HUDEP-2 (cell line): ENCODE measurements around the gene PDIA5.
"Not testable (repeated sequence)": the region's sequence is repeated elsewhere in the genome, so short reads cannot be mapped to it uniquely, and the experiment has no call there.

Source experiments
- DNase-seq, 76 experiments: peaks; one replicate each; lab custom pipeline; 2025; ENCODE audit not compliant: unreplicated experiment in 76 of 76; lab: John Stamatoyannopoulos, UW

The PDIA5 gene

DNA sequence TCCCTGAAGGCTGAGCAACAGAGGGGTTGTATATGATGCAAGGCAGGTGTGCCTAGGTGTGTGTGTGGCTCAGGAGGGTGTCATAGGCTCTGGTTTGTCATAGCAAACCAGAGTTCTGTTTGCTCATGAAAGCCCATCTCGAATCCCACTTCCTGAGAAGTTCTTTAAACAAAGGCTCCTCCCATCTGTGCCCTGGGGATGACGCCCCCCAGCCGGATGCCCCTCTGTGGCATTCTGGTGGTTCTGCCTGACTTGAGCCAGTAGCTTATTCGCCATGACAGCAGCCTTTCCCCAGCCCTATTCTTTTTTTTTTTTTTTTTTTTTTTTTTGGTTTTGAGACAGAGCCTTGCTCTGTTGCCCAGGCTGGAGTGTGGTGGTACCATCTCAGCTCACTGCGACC is 45.4 kb downstream of the PDIA5 start:
- no peak for DNase-seq

DNA sequence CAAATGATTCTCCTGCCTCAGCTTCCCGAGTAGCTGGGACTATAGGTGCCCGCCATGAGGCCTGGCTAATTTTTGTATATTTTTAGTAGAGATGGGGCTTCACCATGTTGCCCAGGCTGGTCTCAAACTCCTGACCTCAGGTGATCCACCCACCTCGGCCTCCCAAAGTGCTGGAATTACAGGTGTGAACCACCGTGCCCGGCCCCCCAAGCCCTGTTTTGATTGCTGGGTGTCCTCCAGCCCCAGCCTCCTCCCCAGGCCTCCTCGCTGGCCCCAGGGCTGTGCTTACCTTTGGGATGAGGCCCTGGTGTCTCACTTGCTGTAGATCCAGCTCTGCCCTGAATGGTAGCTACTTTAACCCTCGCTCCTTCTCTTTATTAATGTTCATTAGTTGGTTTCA is 45.8 kb downstream of the PDIA5 start:
- not testable (repeated sequence) for DNase-seq

DNA sequence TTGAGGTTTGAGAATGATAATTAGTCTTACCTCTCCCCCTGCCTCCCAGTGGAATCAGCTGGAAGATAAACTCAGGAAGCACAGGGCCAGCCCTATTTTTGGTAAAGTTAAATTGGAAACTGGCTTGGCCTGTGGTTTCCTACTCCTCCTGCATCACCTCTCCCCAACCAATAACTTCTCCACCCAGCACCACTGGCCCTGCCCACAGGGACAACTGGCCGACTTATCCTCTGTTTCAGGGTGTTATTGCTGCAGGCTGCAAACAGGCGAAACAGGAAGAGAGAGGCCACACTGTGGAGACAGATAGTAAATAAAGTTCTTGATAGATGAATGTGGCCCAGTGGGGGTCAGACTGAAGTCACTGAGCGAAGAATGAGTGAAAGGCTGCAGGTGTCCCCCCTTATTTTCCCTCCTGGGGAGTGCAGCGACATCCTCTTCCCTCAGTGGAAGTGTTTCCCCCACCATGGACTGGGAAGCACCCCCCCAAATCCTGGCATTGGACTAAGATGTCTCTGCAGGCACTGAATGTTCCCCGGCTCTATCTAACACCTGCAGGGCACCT is 47.1 kb downstream of the PDIA5 start:
- no peak for DNase-seq

DNA sequence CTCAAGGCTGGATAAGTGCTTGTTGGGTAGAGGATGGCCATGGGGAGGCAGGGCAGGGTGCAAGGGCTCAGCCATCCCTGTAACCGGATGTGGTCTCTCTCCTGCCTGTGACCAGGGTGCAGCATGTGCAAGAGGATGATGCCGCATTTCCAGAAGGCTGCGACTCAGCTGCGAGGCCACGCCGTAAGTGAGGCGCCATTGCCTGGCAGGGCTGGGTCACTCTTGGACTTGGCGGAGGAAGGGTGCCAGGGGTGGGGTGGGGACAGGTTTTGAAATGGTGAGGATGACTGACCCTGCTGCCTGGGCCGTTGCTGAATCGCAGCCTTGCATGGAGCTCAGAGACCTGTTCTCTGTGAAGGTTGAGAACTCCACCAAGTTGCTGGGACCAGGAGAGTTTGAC is 49.3 kb downstream of the PDIA5 start:
- no peak for DNase-seq

DNA sequence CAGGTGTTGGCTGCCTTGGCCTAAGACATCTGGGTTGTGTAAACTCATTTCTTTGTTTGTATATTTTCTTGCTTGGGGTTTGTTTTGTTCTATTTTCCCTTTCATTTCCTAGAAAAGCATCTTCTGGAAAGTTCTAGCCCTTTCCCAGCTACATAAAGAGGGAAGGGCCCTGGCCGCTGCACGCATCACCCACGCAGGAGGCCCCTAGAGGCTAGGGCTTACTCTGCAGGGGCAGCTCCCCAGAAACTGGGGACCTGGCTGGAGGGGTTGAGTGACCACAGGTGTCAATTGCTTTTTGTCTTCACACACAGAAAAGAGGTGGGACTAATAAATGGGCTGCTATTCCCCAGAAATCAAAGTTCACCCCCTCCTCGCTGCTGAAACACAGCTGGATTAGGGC is 52.6 kb downstream of the PDIA5 start:
- DNase-seq, result no peak

DNA sequence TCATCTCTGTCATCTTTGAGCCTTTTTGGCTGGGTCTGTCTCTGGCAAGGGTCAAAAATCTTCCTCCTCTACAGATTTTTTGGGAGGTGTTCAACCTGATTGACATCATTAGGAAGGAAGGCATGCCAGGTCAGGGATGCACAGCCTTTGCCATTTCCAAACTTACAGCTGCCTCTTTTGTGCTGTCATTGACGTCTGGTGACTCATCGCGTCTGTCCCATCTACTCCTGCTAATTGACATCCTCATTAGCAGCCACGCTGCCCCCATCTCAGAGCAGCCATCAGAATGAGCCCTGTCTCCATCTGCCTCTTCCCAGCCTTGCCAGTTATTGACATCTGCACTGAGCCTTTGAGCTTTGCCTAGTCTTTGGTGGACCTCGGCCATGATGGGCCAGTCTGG is 53.0 kb downstream of the PDIA5 start:
- no peak for DNase-seq

DNA sequence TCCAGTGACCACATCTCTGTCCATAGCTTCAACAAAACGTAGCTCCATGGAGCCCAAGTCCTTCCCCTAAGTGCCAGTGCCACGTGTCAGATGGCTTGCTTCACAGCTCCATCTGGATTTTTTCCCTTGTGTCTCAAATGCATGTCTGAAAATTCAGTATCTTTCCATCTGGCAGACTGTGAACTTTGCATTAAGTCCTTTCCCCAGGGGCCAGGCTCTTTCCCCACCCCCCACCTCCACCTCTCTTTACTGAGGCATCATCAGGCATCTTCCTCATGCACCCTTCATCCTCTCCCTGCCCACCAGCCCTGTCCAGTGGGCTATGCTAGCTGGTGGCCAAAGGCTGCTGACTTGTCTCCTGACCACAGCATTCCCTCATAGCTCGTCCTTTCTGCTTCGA is 53.7 kb downstream of the PDIA5 start:
- no peak for DNase-seq

DNA sequence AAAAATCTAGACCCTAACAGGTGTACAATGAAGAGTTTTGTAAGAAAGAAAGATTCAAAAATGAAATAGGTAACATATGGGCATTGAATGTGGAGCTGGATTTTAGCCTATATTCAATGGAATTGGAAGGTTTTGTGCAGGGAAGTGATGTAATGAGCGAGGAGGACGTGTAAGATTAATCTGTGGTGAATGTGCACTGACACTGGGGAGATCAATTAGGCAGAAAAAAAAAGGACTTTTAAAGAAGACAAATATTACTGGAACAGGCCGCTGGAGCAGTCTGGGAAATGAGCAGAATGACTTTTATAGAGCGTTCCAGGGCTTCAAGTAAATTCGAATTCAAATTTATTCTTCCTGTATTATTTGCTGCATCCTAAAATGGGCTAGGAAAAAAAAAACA is 55.2 kb downstream of the PDIA5 start:
- no peak for DNase-seq

DNA sequence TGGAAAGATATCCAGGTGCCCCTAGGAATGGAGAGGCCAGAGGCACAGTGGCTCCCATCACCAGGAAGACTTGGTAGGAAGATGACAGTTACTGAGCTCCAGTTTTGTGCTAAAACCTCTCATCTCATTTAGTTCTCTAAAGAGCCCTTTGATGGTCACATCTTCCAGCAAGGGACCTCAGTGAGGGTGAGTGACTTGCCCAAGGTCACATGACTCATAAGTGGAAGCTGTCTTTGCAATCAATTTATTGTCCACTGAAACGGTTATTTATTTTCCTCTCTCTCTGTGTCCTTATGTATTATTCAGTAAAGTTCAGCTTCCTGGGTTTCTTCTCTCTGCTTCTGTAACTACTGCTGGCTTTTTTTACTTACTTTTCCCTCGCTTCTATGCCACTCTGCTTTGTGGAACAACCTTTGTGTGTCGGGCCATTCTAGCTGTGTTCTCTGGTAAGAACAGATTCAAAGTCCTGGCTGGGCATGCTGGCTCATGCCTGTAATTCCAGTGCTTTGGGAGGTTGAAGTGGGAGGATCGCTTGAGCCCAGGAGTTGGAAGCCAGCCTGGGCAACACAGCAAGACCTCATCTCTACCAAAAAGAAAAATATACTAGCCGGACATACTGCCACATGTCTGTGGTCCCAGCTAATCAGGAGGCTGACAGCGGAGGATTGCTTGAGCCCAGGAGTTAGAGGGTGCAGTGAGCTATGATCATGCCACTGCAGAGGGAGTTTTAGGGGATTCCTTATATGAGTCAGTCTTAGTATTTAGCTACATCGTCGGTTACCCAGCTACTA is 55.9 kb downstream of the PDIA5 start:
- DNase-seq, result no peak

DNA sequence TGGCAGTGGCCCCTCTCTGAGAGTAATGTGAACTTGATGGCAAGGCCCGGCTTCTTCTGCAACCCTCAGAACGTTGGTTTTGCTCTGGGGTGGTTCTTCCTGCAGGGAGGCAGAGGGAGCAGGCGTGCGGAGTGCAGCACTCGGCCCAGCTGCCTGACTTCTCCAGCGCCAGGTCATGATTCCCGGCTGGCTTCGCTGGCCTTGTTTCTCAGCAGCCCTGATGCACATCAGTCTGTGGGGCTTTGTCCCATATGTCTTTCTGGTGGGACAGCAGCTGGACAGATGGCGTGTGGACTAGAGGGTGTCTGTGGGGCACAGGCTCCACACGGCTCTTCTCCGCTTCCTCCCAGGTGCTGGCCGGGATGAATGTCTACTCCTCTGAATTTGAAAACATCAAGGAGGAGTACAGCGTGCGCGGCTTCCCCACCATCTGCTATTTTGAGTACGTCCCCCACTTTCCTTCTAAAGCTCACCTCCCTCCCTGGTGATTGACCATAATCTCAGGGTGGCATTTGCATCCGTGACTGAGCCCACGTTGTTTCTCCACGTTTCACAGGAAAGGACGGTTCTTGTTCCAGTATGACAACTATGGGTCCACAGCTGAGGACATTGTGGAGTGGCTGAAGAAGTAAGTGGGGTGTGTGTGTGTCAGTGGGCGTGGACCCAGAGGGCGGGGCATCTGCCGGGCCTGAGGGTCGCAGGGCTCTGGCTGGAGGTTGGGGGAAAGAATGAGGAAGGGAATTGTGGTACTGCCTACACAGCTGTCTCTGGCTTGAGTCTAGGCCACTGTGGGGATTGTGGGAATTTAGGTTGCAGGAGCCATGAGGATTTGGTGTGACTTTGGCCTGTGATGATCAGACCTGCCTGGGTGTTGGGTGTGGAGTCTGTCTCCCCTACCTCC is 57.1 kb downstream of the PDIA5 start:
- DNase-seq, result no peak

DNA sequence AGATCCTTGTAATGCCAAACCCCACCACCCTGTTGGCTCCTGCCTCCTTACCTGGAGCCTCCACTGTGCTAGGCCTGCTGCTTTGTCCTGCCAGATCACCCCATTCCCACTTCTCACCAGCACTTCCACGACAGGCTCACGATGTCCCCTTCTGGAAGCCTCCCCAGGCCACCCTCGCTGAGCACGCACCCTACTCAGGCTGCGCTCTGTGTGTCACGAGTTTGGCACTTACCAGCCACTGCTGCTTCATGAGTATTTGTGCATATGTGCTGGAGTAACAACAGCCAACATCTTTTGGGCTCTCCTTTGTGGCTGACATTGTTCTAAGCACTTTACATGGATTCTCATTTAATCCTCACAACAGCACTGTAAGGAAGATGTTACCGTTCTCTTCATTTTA is 58.1 kb downstream of the PDIA5 start:
- DNase-seq, result no peak

DNA sequence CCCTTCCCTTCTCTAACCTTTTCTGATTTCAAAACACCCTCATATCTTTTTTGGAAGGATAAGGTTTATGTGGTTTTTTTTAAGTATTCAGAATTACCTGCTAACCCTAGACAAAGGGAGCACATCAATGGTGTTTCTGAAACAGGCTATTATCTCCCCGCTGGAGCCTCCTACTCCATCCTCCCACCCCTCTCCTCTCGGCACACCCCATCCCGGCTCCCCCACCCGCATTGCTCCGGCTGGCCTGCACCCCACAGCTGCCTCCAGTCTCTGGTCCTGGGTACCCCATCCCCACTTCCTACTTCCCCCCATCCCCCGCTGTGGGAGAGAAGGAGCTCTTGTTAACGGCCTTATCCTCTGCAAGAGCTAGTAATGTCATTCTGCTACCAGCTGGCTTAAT is 59.2 kb downstream of the PDIA5 start:
- no peak for DNase-seq

DNA sequence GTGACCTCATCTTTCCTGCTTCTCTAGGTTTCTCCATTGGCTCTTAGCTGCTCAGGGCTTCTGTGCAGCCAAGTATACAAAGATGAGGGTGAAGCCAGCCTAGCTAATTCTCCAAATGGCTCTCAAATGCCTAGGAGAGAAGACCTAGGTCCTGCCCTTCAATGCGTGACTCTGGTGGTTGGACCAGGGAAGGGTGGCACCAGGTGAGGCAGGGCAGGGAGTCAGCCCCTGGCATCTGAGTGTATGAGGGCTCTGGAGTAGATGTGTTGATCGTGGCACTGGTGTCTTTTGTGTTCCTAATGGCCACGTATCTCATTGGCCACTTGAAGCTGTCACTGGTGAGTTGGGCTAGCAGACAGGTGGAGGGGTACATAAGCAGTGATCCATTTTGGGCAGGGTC is 59.8 kb downstream of the PDIA5 start:
- DNase-seq, result no peak

DNA sequence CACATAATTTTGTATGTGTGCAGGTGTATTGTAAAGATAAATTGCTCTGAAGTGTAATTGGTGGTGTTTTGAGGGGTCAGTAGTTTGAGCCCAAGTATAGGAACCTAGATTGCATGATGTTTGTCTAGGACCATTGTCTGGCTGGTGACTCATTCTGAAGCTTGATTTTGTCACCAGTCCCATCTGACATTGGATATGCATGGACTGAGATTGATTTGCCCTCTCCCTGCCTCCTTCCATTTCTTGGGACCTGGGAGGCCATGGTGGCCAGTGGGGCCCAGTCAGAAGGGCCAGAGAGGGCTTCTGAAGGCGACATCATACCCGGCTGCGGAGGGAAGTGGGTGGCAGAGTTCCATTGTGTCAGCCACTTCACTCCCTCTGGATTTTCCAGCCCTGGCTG is 62.3 kb downstream of the PDIA5 start:
- DNase-seq, result no peak

DNA sequence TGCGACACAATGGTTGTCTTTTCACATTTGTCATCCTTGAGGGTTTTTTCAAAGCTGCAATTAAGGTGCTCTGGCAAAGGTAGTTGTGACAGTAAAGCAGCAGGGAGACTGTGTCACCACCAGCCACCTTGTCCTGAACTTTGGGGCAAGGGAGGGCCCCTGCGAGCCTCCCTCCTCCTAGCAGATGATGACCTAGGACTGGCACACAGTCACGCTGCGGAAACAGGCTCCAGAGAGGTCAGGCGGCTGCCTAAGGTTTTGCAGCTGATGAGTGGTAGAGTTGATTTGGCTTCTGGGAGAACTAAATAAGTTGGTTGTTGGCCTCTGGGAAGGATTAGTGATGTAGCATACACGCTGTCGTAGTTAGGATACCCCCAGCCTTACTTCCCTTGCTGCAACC is 62.7 kb downstream of the PDIA5 start:
- no peak for DNase-seq

DNA sequence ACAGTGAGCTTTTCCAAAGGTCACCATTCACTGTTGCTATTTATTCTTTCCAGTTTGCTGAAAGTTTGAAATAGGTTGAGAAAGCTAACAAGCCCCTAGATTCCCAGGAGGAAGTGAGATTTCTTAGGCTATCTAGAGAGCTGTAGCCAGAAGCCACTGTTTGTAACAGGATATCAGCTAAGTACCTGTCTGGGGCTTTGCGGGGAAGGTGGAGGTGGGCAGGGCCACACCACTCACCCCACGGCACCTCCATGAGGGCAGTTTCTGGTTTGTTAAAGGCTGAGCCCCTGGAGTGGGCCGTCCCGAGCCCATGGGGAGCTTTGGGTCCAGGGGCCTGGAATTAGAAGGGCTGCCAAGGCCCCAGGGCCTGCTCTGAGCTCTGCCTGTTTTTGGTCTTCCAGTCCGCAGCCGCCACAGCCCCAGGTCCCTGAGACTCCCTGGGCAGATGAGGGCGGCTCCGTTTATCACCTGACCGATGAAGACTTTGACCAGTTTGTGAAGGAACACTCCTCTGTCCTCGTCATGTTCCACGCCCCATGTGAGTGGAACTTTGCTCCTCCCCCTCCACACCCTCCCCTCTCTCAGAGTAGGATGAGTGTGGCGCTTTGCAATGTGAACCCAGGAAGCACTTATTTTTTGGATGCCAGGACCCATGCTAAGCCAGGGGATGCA is 63.4 kb downstream of the PDIA5 start:
- no peak for DNase-seq

DNA sequence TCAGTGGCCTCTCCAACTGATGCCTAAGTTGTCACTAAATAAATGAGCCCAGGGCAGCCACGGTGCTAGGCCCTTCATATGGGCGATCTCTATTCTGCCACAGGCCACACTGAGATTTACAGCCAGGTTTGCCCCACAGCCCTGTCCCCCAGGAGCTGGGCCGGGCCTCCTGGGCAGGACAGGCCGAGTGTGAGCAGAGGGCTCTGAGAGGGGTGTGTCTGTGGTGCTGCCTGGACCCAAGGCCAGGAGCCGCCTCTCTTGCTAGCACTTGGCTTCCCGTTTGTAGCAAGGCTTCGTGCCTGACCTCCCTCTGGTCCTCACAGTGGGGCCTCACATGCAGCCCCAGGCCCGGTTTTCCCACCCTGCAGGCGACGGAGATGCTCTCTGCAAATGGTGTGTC is 67.8 kb downstream of the PDIA5 start:
- DNase-seq, result no peak

DNA sequence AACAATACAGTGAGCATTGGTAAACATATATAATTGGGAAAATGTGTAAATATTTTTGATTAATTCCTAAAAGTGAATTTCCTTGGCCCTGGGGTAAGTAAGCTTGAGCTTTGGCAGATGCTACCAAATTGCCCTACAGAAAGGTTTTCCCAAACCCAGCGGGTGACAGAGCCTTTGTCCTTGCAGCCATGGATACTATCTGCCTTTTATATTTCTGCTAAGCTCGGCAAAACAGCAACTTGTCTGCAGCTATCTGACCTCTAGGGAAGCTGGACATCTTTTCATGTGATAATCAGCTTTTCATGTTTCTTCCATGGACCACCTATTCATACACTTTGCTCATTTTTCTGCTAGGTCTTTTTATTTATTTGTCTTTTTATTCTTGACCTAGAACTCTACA is 70.2 kb downstream of the PDIA5 start:
- DNase-seq, result no peak

DNA sequence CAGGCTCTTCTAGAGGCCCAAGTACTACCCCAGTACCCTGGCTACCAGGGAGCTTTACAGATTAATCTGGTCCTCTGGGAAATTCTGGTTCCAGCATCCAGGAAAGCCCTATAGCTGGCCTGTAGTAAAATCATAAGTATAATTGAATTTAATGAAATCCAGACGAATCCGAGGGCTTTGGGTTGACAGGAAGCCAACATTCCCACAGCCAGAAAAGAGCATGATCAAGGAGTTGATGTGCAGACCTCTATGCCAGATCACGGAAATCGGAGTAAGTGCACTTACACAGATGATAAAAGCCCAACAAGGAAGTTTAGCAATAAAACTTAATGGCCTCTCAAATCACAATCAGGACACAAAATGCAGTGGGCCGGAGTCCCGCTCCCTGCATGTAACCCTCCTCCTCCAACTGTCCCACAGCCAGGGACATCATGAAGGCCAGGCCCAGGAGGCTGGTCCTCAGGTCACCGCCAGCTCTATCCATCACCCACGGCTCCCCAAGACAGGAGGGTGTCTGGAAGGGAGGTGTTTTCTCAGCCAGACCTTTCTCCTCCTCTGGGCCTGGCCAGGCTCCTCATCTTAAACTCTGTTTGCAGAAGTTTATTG is 72.1 kb downstream of the PDIA5 start:
- DNase-seq, result no peak

DNA sequence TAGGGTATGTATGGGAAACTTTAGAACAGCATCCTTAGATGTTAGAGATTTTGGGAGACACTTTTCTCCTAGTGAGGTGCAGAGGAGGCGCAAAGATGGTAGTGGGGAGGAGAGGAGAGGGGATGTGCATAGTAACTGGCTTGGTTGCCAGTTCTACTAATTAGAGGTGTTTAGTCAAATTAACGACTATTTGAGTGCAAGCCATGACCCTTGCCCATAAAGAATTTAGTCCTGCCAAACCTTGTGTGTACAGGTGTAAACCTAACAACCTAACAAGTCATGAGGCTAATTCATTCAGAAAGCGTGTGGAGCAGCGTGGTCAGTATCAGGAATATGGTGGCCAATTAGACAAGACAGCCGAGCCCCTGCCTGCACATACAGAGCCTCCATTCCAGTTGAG is 72.7 kb downstream of the PDIA5 start:
- DNase-seq, result no peak

DNA sequence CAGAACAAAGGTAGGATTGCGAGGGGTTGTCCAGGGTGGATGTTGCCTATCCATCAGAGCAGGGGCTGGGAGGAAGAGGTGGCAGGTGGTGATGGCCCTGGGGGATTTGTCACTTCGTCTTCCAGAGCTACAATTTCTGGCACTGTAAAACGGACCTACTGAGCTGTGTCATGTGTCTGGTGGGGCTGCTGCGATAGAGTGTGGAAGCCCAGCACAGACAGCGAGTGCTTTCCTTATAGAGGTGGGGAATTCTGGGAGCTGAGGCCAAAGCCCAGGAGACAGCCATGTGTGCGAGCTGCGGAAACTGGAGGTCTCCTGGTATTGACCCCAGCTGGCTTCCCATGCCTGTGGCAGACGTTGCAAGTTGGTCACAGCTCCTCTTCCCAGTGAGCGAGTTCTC is 73.7 kb downstream of the PDIA5 start:
- DNase-seq, result no peak
